Right kidney (tissue), 1 donor: ENCODE measurements around the gene LRP3.
"Not testable (repeated sequence)": the region's sequence is repeated elsewhere in the genome, so short reads cannot be mapped to it uniquely, and the experiment has no call there.

Source experiments
- DNase-seq: peaks from one replicate; pipeline ENCODE4 v3.0.0-alpha.2; 2016

LRP3 gene

DNA sequence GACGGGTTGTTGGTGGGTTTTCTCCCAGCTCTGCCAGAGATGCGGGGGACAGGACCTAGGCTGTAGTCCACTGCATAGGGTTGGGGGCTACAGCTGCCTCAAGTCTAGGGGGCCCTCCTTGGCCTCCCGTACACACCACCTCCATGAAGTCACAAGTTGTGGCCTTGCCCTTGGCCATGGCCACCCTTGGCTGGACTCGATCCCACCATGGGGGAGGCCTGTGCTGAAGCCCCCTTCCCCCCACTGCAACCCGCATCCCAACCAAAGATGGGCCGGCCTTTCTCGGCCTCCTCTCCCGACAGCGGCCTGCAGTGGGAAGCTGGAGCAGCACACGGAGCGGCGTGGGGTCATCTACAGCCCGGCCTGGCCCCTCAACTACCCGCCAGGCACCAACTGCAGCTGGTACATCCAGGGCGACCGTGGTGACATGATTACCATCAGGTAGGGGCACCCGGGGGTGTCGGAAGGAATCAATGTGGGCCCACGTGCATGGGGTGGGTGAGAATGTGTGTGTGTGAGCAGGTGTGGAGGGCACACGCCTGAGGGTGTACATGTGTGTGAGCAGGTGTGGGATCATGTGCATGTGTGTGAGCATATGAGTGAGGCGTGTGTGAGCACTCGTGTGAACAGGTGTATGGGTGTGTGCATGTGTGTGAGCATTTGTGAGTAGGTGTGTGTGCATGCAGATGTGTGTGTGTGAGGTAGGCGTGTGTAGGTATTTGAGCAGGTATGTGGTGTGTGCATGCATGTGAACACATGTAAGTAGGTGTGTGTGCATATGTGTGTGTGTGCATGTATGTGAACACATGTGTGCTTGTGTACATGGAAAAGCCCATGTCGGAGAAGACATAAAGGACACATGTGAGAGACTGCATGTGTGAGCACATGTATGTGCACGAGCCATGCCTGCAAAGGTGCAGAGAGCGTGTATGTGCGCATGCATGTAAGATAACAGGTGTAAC is 8.7 kb downstream of the LRP3 start:
- DNase-seq = no peak

DNA sequence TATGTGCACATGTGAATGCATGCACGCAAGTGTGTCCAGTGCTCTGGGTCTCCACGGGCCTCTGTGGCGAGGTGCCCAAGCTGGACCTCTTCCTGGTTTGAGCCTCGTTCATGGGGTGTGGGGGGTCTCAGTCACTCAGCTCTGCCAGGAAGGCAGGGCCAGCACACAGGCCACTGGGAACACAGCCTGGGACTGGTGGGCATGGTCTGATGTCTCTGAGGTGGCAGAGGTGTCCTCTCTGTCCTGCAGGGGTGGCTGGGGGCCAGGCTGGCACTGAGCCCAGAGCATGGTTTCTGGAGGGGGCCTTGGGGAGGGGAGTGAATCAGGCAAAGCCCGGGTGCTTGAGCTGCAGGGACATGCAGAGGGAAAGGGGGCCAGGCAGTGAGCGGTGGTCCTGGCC is 9.4 kb downstream of the LRP3 start:
- no peak for DNase-seq

DNA sequence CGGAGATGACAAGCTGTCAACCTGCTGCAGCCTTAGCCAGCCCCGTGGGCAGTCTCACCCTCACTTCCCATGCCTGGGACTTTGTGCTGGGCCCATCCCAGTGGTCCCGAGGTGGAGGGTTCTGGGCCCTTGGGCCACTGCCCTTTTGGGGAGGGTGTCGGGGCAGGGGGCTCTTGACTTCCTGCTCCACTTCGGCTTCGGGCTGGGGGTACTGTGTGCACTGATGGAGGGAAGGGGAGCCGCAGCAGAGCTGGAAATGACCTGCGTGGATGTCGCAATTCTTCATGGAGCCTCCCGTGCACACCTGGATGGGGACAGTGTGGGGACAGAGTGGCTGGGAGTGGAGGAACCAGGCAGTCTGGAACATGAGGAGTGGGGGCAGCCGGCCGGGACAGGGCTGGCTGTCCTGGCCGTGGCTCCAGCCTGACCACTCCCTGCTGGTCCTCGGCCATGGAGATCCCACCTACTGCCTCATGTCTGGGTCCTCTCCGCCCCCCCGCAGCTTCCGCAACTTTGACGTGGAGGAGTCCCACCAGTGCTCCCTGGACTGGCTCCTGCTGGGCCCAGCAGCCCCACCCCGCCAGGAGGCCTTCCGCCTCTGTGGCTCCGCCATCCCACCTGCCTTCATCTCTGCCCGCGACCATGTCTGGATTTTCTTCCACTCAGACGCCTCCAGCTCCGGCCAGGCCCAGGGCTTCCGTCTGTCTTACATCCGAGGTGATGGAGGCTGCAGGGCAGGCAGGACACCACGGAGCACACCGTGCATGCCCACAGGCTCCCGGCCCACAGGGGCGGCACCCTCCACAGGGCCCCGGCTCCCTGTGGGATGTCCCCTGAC is 10.2 kb downstream of the LRP3 start:
- no peak for DNase-seq

DNA sequence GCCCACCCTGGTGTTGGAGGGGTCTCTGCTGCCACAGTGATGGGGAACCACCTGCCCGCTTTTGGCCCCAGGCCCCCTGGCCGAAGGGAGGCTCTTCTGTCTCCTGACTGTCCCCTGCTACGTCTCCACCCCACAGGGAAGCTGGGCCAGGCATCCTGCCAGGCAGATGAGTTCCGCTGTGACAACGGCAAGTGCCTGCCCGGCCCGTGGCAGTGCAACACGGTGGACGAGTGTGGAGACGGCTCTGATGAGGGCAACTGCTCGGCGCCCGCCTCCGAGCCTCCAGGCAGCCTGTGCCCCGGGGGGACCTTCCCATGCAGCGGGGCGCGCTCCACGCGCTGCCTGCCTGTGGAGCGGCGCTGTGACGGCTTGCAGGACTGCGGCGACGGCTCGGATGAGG is 11.0 kb downstream of the LRP3 start:
- DNase-seq = no peak

DNA sequence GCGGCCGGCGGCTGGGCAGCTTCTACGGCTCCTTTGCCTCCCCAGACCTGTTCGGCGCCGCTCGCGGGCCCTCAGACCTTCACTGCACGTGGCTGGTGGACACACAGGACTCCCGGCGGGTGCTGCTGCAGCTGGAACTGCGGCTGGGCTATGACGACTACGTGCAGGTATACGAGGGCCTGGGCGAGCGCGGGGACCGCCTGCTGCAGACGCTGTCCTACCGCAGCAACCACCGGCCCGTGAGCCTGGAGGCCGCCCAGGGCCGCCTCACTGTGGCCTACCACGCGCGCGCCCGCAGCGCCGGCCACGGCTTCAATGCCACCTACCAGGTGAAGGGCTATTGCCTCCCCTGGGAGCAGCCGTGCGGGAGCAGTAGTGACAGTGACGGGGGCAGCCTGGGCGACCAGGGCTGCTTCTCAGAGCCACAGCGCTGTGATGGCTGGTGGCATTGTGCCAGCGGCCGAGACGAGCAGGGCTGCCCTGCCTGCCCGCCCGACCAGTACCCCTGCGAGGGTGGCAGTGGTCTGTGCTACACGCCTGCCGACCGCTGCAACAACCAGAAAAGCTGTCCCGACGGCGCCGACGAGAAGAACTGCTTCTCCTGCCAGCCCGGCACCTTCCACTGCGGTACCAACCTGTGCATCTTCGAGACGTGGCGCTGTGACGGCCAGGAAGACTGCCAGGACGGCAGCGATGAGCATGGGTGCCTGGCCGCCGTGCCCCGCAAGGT is 11.6 kb downstream of the LRP3 start:
- DNase-seq = no peak

DNA sequence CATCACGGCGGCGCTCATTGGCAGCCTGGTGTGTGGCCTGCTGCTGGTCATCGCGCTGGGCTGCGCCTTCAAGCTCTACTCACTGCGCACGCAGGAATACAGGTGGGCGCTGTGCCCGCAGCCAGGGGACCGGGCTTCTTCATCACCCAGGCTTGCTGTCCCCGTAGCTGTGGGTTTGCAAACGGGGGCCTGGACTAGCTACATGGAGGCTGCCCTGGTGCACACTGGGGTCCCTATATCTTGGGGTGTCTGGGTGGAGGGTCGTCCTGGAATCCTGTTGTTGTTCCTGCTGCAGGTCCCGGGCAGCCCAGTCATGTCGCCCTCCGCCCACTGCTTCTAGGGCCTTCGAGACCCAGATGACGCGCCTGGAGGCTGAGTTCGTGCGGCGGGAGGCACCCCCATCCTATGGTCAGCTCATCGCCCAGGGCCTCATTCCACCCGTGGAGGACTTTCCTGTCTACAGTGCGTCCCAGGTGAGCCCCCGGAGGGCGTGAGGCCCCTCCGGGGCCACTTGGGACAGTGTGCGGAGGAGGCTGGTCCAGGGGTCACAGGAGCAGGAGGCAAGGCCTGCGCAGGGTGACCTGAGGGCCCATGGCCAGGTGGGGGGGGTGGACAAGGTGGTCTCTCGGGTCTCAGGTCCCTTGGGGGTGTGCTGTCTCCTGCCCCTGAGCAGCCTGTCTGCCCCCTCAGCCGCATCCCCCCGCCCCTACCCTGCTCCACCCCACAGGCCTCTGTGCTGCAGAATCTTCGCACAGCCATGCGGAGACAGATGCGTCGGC is 12.3 kb downstream of the LRP3 start:
- no peak for DNase-seq

DNA sequence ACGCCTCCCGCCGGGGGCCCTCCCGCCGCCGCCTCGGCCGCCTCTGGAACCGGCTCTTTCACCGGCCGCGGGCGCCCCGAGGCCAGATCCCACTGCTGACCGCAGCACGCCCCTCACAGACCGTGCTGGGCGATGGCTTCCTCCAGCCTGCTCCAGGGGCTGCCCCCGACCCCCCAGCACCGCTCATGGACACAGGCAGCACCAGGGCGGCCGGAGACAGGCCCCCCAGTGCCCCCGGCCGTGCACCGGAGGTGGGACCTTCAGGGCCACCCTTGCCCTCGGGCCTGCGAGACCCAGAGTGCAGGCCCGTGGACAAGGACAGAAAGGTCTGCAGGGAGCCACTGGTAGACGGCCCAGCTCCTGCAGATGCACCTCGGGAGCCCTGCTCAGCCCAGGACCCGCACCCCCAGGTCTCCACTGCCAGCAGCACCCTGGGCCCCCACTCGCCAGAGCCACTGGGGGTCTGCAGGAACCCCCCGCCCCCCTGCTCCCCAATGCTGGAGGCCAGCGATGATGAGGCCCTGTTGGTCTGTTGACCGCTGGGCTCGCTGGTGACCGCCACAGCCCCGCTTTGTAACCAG is 13.0 kb downstream of the LRP3 start:
- no peak for DNase-seq

DNA sequence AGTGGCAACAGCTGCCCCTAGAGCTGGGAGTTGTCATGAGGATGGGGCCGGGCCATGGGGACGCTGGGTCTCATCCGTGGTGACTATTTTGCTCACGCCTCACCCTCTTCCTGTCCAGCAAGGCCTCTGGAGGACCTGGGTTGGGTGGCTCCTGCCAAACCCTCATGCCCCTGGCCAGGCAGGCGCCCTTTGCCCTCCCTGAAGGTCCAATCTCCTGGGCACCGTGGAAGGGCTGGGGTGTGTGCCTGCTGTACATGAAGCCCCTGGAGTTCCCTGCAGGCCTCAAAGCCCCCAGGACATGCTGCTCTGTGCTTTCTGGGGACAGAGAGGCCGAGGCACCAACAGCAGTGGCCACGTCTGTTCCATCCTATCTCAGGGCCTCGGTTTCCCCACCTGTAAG is 13.8 kb downstream of the LRP3 start:
- DNase-seq = no peak

DNA sequence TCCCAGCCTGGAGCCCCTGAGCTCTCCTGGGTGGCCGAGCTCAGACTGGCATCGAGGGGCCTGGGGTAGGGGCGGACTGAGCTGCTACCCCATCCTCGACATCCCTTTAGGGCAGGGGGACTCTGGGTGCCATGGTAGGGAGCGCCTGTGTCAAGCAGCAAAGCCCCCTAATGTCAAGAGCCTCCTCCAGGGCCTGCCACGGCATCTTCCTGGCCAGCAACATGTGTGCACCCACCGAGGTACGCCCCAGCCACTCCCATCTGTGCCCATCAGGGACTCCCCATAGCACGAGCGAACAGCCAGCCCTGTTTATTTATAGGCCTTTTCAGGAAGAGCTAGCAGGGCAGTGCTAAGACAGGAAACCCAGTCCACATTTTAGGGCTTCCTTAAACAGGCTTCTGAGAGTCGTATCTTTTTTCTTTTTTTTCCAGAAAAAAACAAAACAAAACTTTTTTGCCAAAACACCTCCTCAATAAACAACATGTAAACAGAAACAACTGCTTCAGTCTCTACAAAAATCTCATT is 14.3 kb downstream of the LRP3 start:
- no peak for DNase-seq

DNA sequence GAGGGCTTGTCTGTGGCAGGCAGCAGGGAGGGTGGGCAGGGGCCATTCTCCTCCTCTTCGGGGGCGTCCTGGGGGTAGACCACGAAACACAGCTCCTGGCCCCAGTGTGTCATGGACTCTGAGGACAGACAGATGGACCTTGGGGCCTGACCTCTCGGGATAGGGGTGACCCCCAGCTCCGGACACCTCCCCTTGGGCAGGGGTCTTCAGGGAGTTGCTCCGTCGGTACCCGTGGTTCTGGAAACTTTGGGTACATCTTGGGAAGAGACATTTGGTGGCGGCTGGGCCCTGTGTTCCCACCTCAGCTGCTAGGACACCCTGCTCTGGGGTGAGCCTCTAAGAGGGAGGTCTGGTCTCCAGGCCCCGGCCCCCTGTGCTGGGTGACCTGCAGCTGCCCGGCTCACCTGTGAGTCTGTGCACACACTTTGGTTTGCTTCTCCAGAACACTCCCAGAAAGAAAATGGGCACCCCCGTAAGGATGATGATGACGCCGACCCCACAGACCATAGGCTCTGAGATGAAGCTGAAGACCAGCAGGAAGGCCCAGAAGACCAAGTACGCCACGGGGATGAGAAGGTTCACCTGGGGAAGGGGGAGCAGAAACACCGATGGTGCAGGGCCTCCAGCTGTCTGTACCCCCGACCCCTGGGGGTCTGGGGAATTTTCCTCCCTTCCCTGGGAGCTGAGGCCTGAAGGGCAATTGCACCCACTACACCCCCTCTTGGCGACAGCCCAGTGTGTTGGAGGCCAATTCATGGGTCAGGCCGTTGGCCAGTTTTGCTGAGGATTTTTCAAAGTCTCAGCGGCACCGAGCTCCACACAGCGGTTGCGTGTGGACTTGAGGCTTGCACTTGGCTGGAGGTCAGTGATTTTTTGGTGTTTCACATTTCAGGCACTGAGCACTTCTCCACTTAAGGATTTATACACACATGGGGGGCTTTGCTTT is 15.0 kb downstream of the LRP3 start:
- no peak for DNase-seq

DNA sequence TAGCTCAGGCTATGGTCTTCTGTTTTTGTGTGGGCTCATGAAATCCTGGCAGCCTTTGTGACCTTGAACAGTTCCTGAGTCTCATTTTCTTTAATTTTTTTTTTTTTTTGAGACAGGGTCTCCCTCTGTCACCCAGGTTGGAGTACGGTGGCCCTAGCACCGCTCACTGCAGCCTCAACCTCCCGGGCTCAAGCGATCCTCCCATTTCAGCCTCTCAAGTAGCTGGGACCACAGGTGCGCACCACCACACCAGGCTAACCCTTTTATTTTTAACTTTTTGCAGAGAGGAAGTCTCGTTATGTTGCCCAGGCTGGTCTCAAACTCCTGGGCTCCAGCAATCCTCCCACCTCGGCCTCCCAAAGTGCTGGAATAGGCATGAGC is 15.7 kb downstream of the LRP3 start:
- not testable (repeated sequence) for DNase-seq

DNA sequence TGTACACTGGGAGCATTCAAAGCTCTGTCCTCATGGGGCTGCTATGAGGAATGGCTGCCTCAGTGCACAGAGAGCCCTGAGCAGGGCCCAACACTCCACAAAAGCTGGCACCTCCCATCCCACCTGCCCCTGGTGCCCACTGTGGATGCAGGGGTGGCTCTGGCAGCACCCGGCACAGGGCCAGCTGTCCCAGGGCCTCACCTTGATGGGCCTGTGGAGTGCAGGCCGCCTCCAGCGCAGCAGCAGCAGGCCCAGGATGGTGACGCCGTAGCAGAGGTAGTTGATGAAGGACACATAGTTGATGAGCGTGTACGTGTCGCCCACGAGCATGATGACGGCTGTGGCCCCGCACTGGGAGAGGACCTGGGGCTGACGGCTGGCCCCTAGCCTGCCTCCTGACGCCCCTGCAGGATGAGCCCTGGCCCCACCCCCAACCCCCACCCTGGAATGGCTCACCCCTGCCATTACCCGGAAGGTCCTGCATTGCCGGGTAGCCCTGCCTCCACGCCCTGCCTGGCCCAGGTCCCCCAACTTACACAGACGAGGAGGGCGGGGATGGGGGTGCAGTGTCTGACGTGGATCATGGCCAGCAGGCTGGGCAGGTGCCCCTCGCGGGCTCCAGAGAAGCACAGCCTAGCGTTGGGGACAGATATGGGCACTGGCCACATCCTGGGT is 16.3 kb downstream of the LRP3 start:
- DNase-seq = no peak

DNA sequence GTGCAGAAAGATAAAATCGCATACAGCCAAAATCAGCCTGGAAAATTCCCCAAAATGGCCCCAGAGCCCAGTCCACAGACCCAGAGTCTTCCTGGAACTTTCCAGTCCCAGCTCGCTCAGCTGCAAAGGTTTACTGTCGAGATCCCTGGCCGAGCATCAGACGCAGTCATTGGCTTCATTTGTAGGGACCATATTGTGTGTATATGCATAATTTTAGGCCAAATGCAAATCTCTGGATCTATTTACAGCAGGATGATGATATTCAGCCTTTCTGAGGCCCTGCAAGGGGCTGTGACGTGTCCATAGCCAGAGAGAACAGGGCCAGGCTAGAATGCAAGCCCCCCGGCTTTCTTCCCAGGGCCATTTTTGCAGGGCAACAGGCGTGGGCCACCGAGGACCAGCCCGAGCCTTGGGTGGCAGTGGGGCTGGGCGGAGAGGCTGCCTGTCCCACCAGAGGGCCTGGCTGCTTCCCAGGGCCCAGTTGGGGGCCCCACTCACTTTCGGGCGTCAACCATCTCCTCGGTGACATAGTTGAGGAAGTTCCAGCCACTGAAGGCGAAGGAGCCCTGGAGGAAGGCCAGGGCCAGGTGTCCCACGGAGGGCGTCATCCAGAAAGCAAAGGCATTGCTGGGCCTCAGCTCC is 17.8 kb downstream of the LRP3 start:
- DNase-seq = no peak

DNA sequence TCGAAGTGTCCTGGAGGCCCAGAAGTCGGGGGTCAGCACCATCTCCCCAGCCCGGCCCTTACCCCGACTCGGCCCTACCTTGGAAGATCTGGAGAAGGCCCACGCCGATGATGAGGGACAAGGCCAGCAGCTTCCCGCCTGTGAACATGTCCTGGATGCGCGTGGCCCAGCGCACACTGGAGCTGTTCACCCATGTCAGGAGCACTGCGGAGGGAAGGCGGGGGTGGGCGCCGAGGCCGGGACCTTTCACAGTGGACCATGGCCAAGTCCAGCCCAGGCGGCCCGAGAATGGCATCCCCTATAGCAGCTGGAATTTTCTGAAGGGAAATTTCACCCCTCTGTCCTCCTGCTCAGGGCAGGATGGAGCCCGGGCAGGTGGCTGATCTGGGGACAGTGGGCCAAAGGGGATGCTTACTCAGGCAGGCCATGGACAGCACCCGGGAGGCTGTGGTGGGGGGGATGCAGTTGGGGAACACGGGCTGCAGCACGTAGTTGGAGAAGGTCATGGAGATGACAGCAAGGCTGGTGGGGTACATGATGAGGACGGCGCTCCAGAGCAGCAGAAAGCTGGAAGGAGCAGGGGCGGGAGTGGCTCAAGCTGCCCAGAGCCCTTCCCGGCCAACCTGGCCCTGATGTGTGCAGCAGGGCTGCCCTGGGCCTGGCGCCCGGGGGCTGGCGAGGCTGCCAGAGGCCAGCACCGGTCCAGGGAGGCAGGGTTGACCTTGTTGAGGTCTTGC is 18.5 kb downstream of the LRP3 start:
- no peak for DNase-seq

DNA sequence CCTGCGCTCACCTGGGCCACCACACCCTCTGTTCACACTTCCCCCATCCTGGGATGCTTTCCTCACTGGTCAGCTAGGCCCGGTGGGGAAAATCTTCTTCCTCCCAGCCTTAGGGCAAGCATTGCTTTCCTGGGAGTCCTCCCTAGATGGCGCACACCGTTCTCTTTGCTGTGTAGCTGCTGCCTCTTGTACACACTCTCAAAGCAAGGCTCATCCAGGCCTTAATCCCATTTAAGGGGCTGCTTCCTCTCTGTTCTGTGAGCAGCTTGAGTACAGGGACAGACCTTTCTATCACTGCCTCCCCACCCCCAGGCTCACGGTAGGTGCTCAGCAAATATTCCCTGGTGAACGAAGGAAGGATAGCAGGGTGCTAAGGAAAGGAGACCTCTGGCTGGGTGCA is 20.5 kb downstream of the LRP3 start:
- DNase-seq = no peak

DNA sequence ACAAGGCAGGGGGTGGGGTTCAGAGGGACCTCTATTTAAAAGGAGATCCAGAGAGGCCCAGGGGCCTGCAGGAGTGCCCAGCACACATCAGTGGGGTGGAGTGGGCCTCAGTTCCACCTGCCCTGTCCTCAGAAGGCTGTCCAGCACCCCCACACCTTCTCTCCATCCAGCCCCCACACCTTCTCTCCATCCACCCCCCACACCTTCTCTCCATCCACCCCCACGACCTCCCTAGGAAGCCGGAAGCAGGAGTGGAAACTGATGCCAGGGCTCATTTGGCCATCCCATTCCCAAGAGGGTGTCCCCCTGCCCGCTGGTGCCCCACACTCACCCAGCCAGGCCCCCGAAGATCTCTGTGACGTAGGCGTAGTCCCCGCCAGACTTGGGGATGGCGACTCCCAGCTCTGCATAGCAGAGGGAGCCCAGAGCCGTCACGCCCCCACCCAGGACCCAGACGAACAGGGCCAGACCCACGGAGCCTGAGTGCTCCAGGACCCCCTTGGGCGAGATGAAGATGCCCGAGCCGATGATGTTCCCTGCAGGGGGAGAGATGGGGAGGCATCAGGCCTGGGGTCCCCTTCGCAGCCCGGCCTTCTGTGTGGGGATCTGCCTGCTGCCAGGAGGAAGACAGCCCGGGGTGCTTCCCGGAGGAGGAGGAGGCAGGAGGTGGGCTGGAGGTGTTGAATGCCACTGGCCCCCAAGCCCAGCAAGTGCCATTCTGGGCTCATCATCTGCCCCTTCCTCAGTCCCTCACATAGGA is 21.5 kb downstream of the LRP3 start:
- no peak for DNase-seq

DNA sequence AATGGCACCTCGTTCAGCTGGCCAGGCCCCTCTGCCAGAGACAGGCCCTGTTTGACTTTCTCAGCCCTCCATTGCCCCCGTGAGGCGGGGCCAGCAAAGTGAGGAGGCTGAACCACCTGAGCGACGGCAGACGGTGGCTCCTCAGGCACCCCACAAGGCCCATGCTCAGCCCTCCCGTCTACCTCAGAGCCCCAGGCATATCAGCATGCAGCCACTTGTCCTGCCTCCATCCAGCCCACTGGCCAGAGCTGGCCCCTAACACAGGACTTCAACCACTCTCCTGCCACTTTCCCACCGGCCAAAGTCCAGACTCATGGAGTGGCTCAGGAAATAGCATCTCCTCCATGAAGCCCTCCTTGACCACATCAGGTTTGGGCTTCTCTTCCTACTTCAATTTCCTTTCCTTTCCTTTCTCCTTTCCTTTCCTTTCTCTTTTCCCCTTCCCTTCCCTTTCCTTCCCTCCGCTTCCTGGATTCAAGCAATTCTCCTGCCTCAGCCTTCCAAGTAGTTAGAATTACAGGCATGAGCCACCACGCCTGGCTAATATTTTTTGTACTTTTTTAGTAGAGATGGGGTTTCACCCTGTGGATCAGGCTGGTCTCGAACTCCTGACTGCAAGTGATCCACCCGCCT is 22.2 kb downstream of the LRP3 start:
- no peak for DNase-seq
